Adipocyte (in vitro differentiated cells): Measurements from ENCODE around the gene SELPLG.

Experiments
- DNase-seq: peaks from one replicate; pipeline ENCODE4 v3.0.0-alpha.2; 2015; ENCODE audit warnings: low read depth
- H3K27me3 ChIP-seq: replicated peaks from 2 replicates; pipeline ENCODE4 v1.7.0; 2013; ENCODE audit warnings: mild to moderate bottlenecking, low read length, moderate library complexity; ENCODE audit not compliant: control insufficient read depth, insufficient read depth
- H3K36me3 ChIP-seq: 2 replicates; pipeline ENCODE4 v1.7.0; 2013; ENCODE audit warnings: low read length, mild to moderate bottlenecking, moderate library complexity; ENCODE audit not compliant: control insufficient read depth, insufficient read depth, severe bottlenecking
- H3K4me1 ChIP-seq: 2 replicates; pipeline ENCODE4 v1.7.0; 2013; ENCODE audit warnings: mild to moderate bottlenecking, low read length, moderate library complexity; ENCODE audit not compliant: control insufficient read depth, insufficient read depth
- H3K4me3 ChIP-seq: 2 replicates; pipeline ENCODE4 v1.7.0; 2013; ENCODE audit warnings: mild to moderate bottlenecking, low read length, moderate library complexity
- H3K9ac ChIP-seq: 2 replicates; pipeline ENCODE4 v1.7.0; 2013; ENCODE audit warnings: mild to moderate bottlenecking, low read length, moderate library complexity
- H3K9me3 ChIP-seq: 2 replicates; pipeline ENCODE4 v1.7.0; 2013; ENCODE audit warnings: mild to moderate bottlenecking, low read length, moderate library complexity; ENCODE audit not compliant: control insufficient read depth

The SELPLG gene, protein sequence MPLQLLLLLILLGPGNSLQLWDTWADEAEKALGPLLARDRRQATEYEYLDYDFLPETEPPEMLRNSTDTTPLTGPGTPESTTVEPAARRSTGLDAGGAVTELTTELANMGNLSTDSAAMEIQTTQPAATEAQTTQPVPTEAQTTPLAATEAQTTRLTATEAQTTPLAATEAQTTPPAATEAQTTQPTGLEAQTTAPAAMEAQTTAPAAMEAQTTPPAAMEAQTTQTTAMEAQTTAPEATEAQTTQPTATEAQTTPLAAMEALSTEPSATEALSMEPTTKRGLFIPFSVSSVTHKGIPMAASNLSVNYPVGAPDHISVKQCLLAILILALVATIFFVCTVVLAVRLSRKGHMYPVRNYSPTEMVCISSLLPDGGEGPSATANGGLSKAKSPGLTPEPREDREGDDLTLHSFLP

DNA sequence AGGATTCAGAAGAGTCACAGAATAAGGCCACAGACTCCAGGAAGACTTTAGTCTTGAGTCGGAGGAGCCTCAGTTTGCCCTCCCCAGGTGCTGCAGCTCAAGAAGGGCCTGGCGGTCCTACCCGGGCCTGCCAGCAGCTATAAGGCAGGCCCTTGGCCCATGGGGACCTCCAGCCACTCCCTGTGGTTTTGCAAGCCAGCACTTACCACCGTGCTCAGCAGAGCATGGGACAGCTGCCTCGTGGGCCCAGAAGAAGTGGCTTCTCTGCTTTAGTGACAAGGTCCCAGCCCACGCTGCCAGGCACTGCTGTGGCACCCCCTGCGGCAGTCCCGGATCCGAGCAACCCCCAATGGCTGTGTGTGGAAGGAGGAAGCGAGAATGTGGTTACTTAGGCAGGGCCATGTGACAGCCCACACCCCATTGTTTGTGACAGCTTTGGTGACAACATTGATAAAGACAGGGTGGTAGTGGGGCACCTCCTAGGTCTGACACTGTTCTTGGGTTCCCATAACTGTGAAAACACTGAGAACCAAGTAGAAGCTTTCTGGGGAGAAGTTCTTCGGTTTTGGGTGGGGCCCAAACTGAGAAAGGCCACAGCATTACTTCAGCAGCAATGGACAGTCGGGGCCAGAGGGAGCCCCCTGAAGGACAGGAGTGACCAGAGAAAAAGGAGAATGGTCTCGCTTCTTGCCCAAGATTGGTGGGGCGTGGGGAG is at the start of gene SELPLG:
TSS of gene SELPLG (minus strand) at position 361 of the 715 bp plus-strand sequence. CDS start 9,587 bp downstream, outside the sequence.
- Histone ChIP-seq H3K4me3 (peak within 1 kb of the TSS; percentile 31), H3K9me3 (no peaks in the 10 kb centered on the region), H3K27me3 (no peaks in the 10 kb centered on the region), H3K9ac (peak within 1 kb of the TSS; percentile 53), H3K36me3 (no peaks in the 10 kb centered on the region), H3K4me1 (peaks cover 53% of the 10 kb centered on the region)
- DNase-seq, result no peak

DNA sequence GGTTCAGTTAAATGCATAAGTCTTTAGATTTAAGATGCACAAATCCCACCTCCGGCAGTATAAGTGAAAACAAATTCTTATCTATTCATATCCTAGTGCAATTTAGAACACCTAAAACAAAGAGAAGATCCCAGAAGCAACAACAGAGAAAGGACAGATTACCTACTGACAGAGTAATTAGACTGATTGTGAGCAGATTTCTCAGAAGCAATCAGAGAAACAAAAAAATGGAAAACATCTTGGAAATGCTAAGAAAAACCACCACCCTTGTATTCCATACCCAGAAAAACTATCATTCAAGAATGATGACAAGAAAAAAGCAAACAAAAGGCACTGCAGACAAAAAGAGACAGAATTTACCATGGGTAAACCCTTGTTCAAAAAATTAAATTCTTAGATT is 47.6 kb upstream of the SELPLG start:
- Histone ChIP-seq H3K4me1 (peaks cover 31% of the 10 kb centered on the region), H3K27me3 (no peaks in the 10 kb centered on the region), H3K9me3 (no peaks in the 10 kb centered on the region), H3K4me3 (no peak overlapping the region), H3K9ac (no peak overlapping the region), H3K36me3 (peaks cover 29% of the 10 kb centered on the region)
- no peak for DNase-seq

DNA sequence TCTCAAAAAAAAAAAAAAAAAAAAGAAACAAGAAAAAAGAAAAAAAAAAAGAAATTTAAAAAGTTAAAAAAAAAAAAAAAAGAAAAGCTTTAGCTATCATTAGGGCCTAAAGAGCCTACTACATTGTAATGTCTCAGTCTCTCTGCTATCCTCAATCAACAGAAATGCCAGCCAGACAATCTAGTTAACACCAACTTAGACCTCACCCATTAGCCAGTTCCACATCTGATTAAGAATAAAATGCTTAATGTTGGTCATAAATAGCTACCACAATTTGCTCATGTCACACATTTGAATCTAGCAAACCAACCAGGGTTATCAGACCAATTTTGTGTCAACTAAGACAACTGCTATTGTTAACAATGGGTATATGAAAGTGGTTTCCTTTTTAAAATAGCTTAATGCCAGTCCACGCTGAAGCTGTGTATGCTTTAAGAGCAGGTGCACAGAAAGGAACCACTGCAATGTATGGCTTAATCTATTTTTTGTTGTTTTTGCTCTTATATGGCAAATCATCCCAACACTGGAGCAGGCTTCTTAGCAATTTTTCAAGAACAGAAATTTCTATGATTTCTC is 45.5 kb upstream of the SELPLG start:
- no peak overlapping the region for H3K4me3 ChIP-seq
- peaks cover 49% of the 10 kb centered on the region for H3K36me3 ChIP-seq
- H3K9ac ChIP-seq, result no peak overlapping the region
- no peaks in the 10 kb centered on the region for H3K9me3 ChIP-seq
- DNase-seq, result no peak
- H3K27me3 ChIP-seq, result no peaks in the 10 kb centered on the region
- H3K4me1 ChIP-seq, result peaks cover 10% of the 10 kb centered on the region

DNA sequence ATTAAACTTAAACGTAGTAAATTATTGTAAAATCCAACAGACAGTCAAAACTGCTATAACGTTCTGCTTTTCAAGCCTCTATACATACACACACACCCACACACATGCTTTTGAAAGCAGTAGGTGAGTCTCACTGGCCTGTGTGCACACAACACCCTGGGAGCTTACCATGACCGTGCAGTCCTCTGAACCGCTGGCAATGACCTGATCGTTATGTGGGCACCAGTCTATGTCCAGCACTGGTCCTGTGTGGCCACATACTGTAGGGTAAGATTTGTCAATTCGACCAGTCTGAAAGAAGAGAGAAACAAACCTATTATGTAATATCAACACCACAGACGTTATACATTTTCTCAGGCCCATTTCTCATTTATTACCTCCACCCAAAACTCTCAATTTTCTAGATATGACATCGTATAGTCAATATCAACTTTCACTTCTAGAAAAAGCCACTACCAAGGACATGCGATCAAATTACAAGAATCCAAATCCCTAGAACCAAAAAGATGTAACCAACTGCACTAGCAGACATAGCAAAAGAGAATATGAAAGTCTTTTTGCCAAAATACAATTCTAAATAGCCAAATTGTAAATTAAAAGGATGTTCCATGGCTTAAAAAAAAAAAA is 44.5 kb upstream of the SELPLG start:
- H3K9ac ChIP-seq, result no peak overlapping the region
- DNase-seq, result no peak
- H3K9me3 ChIP-seq, result no peaks in the 10 kb centered on the region
- H3K4me1 ChIP-seq, result peaks cover 3% of the 10 kb centered on the region
- H3K4me3 ChIP-seq, result no peak overlapping the region
- peaks cover 55% of the 10 kb centered on the region for H3K36me3 ChIP-seq
- H3K27me3 ChIP-seq, result no peaks in the 10 kb centered on the region

DNA sequence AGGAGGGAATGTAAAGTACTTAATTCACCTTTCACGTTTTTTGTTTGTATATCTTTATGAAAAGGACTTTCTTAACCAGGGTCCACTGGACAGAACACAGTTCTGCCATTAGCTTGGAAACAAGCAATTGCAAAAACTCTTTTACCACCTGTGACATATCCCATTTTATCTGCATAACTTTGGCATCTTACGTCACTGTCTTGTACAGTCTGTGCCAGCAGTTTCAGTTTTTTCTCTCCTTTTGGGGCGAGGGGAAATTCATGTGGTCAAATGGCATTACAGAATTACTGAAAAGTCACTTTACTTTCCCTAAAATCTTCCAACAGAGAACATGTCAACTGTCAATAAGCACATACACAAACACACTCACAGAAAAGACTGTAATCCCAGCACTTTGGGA is 43.7 kb upstream of the SELPLG start:
- H3K4me1 ChIP-seq, result peaks cover 3% of the 10 kb centered on the region
- DNase-seq, result no peak
- no peaks in the 10 kb centered on the region for H3K9me3 ChIP-seq
- H3K4me3 ChIP-seq, result no peak overlapping the region
- H3K36me3 ChIP-seq, result peaks cover 64% of the 10 kb centered on the region
- no peaks in the 10 kb centered on the region for H3K27me3 ChIP-seq
- no peak overlapping the region for H3K9ac ChIP-seq

DNA sequence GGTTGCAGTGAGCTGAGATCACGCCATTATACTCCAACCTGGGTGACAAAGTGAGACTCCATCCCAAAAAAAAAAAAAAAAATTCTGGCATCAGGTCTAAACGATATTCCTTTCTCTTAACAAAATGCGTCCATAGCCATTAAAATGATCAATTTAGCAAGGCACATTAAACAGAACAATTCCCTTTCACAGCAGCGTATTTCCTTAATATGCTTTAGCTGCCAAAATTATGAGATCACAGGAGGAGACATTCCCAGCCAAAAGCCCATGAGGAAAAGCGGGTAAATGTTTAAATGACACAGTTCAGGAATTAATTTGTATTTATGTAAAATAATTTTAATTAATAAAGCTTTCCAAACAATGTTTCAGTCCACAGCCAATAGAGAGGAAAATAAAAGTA is 43.0 kb upstream of the SELPLG start:
- peaks cover 71% of the 10 kb centered on the region for H3K36me3 ChIP-seq
- H3K9ac ChIP-seq, result no peak overlapping the region
- peaks cover 3% of the 10 kb centered on the region for H3K4me1 ChIP-seq
- no peaks in the 10 kb centered on the region for H3K27me3 ChIP-seq
- no peak for DNase-seq
- H3K9me3 ChIP-seq, result no peaks in the 10 kb centered on the region
- no peak overlapping the region for H3K4me3 ChIP-seq

DNA sequence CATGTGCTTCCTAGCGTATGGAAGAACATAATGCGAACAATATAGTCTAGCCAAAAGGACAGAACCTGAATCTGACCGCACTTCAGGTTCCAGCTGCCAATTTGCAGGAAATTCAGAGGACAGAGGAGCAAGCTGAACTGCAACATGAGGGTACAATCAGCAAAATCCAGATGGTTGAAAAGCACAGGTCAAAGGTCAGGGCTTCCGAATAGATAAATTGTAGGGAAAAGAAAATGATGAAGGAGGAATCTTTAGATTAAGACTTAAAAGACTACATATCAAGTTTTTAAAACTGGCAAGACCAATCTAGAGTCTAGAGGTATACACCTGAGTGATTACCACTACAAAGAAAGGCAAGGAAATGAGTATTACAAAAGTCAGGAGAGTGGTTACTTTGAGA is 42.1 kb upstream of the SELPLG start:
- Histone ChIP-seq H3K4me1 (peaks cover 3% of the 10 kb centered on the region), H3K4me3 (no peak overlapping the region), H3K9ac (no peak overlapping the region), H3K27me3 (no peaks in the 10 kb centered on the region), H3K36me3 (peaks cover 75% of the 10 kb centered on the region), H3K9me3 (no peaks in the 10 kb centered on the region)
- no peak for DNase-seq

DNA sequence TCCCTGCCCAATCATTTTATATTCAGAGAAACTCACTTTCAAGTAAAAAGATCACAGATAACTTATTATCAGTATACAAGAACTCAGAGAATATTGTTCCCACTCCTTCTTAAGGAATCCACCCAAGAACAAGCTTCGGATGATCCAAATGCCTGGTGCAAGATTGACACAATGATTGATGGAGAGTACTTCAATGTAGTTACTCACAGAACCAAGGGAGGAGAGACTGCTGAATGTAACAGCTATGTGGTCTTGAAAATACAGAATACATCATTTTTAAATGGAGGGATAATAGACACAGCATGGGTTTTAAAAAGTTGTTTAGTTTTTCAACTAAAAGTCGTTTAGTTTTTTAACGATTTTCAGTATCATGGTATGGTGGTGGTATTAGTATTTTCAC is 38.4 kb upstream of the SELPLG start:
- Histone ChIP-seq H3K36me3 (peaks cover 52% of the 10 kb centered on the region), H3K4me3 (no peak overlapping the region), H3K4me1 (peaks cover 24% of the 10 kb centered on the region), H3K9ac (no peak overlapping the region), H3K9me3 (no peaks in the 10 kb centered on the region), H3K27me3 (no peaks in the 10 kb centered on the region)
- no peak for DNase-seq

DNA sequence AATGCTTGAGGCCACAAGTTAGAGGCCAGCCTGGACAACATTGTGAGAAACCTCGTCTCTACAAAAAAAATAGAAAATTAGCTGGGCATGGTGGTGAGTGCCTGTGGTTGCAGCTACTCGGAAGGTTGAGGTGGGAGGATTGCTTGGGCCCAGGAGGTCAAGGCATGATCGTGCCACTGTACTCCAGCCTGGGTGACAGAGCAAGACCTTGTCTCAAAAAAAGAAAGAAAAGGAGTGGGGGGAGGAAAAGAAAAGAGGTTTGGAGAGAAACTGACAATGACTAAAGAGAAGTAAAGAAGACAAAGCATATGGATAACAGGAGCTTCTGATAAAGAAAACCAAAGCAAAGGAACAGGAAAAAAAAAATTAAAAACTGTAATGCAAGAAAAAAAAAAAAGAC is 37.4 kb upstream of the SELPLG start:
- Histone ChIP-seq H3K4me1 (peaks cover 33% of the 10 kb centered on the region), H3K9me3 (no peaks in the 10 kb centered on the region), H3K9ac (no peak overlapping the region), H3K36me3 (peaks cover 44% of the 10 kb centered on the region), H3K27me3 (no peaks in the 10 kb centered on the region), H3K4me3 (no peak overlapping the region)
- no peak for DNase-seq

DNA sequence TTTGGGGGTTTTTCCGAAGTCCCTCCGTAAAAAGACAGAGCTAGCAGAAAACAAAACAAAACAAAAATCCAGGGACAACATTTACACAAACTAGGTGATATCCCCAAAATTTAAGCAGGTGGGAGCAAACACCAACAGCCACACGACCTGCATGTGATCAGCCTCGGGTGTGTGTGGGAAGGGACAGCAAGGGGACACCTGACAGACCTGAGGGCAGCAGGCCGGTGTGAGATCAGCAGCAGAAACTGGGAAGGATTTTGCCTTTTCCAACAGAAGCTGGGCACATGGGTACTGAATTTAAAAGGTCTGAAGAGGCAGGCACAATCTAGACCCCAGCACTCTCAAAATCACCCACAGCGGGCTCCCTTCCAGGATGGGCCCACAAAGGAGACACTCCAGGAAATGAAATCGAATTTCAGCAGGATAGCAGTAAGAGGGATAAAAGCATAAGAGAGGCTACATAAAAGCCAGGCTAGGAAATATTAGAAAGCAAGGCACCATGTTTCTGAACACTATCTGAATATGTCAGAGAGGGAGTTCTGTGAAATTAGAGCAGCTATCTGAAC is 36.5 kb upstream of the SELPLG start:
- DNase-seq, result no peak
- peaks cover 35% of the 10 kb centered on the region for H3K36me3 ChIP-seq
- H3K27me3 ChIP-seq, result no peaks in the 10 kb centered on the region
- no peak overlapping the region for H3K4me3 ChIP-seq
- peak overlapping the region; percentile 4 for H3K9ac ChIP-seq
- H3K4me1 ChIP-seq, result peaks cover 43% of the 10 kb centered on the region
- H3K9me3 ChIP-seq, result no peaks in the 10 kb centered on the region

DNA sequence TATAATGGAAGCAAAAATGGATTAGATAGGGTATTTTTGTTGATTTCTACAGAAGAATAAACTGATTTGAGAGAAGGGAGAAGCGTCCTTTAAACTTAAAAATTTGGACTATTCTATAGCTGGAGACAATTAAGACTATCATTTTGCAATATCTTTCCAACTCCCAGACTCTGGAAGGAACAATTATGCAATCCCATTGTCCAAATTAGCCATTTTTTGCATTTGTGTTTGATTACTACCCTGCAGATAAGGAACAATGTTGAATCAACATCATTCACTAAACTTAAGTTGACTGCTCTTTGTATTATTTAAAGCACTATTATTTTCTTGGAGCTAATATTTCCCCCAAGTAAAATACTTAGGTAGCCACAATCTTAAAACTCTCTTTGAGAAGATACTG is 34.8 kb upstream of the SELPLG start:
- Histone ChIP-seq H3K36me3 (peaks cover 23% of the 10 kb centered on the region), H3K4me3 (peak overlapping the region; percentile 50), H3K9ac (peak overlapping the region; percentile 50), H3K4me1 (peaks cover 57% of the 10 kb centered on the region), H3K9me3 (no peaks in the 10 kb centered on the region), H3K27me3 (no peaks in the 10 kb centered on the region)
- peak; percentile 87 for DNase-seq
